GM19324 (cell line): ENCODE data around the gene QARS1.

Experiments
- ATAC-seq: cut with Tn5 transposase; IDR thresholded peaks from one replicate; pipeline ENCODE4 v1.9.1; 2021; ENCODE audit warnings: mild to moderate bottlenecking, moderate library complexity; ENCODE audit not compliant: unreplicated experiment, low FRiP score

The QARS1 gene

DNA sequence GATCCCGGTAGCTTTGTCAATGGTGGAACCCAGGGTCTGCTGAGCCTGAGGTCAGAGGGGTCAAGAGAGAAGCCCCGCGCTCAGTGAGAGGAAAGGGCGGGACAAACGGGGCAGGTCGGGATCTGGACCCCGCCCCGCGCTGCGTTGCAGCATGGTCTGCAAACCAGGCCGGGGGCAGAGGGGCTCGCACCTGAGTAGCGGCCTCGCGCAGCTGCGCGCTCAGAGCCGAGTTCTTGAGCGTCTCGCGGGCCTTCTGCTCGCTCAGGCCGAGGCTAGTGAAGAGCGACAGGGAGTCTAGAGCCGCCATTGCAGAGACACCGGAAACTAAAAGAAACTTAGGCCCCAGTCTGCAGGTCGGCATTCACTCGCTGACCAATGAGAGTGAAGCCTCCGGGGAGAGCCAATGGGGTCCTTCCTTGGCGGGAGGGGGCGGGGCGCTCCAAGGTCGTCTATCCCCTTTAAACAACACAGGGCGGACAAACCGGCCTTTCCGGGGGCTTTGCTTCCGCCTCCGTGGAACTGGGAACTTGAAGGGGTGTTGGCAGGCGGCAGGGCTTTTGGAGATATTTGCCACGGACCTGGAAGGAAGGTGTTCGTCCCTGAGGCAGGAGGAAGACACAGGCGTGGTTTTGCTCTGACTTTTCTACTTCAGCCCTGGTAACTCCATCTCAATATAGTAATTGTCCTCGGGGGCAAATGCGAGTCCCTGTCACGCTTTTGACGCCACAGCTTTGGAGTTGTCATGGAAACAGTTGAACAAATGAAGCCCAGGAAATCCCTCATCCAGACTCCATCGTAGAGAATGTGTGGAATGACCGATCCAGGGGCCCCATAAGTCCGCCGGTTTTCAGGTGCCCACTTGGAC lies at the start of gene QARS1:
TSS of gene QARS1 (minus strand) at position 331 of the 865 bp plus-strand sequence. CDS start at position 307, 24 bp downstream.
- peak; percentile 81 for ATAC-seq

DNA sequence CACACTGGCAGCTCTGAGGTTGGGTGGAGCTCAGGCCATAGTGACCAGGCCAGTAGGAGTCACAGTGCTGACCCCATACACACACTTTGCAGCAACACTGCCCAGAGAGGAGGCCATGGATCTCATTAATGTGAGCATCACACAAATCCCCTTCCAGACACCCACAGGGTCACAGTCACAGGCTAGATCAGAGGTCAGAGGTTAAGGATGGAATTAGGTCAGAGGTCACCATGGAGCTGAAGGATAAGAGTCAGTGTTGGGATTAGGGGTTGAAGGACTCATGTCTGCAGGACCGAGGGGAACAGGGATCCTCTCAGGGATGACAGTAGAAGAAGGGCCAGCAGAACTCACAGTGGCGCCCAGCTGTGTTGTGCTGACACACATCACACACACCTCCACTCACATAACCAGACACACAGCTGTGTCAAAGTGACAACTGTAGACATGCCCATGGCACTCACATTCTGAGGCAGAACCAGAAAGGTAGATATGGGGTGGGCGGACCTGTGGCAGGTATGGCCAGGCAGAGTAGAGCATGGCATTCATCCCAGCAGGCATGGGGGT lies 48.9 kb upstream of the QARS1 start:
- no peak for ATAC-seq

DNA sequence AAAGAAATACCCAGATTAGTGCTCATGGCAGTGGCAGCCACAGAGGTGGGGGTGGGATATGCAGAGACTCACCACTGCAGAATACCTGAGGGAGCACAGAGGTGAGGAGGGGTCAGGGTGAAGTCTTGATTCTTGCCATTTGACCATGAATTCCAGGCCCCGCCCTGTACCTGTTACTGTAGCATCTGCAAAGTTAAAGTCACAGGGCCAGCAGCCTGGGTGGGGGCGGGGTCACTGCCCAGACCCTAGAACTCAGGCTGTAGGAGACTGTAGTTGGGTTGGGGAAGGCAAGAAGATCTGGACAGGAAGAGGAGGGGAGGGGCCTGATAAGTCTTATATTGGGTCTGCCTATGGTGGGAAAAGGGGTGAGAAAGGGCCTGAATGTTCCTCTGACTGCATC lies 47.1 kb upstream of the QARS1 start:
- no peak for ATAC-seq

DNA sequence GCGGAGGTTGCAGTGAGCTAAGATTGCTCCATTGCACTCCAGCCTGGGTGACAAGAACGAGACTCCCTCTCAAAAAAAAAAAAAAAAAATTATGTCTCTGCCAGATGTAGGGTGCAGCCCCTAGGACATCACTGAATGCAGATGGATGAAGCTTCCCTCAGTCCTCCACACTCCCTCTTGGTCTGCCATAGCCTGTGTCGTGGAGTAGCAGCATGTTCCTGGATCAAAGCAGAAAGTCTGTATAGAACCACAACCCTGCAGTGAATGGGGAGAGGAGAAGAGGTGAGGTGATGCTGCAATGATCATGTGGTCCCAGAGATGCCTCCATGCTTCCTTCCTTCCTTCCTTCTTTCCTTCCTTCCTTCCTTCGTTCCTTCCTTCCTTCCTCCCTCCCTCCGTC lies 43.6 kb upstream of the QARS1 start:
- ATAC-seq = no peak

DNA sequence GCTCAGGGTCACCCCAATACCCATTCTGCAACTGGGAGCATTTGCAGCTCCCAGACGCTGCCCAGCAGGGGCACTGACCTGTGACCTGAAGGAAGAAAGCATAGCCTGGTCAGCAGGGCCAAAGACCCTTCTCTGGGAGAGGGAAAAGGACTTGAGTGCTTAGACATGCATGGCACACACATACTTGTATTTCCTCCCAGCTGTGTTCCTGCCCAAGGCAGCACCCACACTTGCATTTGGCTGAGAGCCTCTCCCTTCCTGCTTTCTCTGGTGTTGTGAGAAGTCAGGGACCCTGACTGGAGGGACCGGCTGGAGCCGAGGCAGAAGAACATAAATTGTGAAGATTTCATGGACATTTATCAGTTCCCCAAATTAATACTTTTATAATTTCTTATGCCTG lies 35.5 kb upstream of the QARS1 start:
- no peak for ATAC-seq

DNA sequence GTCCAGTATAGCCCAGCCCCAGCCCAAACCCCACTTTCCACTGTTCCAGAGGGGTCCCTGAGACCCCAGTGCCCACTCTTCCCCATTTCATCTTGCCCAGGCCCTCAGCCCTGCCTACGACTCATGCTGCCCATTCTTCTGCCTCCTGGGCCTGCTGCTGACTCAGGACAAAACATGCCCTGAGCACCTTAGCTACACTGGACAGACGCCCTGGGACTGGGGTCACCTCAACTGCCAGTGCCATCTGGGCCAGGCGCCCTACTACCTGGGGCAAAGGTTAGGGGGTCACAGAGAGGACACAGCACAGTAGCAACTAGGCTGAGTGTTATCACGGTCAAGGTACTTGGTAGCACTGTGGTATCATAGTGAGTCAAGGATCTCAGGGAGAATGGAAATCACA lies 30.9 kb upstream of the QARS1 start:
- no peak for ATAC-seq

DNA sequence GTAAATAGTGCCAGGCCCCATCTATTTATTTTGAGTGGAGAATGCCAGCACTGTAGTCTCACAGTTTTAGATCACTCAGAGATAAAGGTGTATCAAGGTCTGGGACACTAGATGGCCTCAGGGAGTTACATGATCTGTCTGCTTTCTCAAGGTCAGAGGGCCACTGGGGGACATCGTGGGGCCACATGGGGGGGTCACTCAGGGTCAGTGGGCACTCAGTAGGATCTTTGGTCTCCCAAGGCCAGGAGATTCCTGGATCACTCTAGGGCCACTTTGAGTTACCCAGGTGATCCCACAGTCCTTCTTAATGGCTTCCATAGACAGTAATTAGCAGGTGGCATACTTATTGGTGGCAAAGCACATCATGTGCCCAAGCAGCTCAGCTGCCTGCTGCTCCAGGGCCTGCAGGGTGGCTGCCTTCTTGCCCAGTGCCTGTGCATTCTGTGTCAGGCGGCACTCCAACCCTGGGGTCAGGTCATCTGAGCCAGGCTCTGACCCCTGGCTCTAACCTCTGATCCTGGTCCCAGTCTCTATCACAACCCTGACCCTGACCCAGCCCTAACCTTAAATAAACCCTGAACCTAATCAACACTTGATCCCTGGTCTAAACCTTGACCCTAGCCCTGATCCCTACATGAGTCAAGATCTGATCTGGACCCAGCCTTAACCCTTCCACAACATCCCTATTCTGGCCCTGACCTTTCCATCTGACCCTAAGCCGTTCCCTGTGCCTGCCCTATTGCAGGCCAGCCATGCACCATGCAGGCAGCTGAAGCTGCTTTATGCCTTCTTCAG lies 30.1 kb upstream of the QARS1 start:
- ATAC-seq = no peak

DNA sequence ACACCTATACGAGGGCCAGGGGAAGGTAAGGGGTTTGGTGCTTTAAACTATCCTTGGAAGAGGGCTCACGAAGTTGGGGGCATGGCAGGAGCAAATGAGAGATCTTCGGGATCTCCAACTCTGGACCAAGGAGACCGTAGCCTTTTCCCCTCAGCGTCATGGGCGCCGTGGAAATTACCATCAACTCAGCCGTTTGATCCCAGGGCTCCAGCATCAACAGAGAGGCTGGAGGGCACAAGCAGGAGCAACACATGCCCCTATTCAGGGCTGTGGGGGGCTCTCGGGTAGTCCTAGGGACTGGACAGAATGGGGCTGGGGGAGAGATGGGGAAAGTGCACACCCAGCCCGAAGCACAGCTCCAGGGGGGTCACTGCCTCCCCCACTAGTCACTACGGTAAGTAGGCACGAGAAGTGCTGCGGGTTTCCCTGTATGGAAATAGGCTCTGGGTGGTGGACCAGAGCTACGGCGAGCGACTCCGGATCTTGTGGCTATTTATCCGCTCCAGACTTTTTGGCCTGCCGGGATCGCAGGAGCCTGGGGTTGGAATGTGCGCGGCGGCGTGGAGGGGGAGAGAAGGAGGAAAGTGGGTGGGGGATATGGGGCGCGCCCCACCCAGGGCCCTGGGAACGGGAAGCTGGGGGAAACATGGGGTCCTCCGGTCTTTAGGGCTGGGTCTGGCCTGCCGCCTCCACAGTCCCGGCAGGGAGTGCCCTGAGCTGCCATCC lies 28.8 kb upstream of the QARS1 start:
- ATAC-seq = no peak

DNA sequence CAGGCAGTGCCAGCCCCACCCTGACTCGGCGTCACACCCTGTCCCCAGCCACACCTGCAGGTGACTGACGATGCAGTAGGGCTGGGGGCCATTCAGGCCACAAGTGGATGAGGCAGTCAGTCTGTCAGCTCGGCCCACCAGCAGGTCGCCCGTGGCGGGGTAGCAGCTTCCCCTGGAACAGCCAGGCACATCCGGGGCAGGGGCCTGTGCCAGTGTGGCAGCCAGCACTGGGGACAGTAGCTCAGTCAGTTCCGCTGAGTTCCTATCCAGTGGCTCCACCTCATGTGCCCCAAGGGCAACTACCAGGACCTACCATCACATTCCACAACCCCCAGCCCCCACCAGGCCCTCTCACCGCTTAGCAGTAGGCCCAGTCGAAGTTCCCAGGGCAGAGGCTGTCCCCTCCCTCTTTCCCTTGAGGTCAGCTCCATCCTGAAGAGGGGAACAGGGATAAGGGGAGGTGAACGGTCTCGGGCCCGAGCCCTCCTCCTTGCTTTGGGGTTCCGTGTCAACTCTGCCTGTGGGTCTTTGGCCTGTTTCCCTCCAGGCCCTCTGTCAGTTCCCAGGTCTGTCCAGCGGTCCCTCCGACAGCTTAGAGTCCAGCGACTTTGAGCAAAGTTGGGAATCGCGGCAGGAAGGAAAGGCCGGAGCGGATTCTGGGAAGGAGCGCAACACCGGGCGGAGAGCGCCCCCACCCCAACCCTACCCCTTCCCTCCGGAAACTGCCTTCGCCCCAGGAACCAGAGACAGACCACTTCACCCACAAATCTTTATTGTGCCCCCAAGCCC lies 28.1 kb upstream of the QARS1 start, which contains the start of gene LAMB2:
TSS of gene LAMB2 (minus strand) at position 614 of the 789 bp plus-strand sequence. CDS start at position 431, 183 bp downstream.
- no peak for ATAC-seq

DNA sequence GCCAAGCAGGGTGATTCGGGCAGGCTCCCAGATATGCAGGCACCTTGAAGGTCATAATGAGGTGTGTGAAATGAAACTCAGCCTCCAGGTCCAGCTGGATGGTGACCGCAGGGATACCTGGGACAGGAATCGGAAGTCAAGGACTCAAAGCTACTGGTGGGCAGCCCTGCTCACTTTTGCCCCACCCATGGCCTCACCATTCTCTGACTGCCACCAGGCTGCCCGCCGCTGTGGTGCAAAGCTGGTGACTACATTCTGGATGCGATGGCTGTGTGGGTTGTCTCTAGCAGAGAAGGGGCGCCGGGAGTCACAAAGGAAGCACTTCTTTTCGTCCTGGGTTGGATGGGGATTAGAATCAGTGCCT lies 27.5 kb upstream of the QARS1 start:
- no peak for ATAC-seq

DNA sequence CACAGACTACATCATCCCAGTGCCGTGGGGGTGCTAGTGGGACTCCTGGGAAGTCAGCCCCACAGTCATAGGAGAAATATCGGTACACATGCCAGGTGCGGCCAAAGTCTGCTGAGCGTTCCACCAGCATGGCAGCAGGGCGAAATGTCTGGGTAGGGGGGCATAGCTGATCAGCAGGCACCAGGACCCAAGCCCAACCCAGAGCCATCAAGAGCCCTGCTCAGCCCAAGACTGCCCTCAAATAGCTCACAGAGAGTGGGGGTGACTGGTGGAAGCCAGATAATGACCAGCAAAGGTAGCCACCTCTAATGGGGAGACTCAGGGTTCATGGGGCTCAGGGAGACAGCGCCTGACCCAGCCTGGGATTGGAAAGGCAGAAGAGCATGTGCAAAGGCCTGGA lies 27.0 kb upstream of the QARS1 start:
- ATAC-seq = no peak

DNA sequence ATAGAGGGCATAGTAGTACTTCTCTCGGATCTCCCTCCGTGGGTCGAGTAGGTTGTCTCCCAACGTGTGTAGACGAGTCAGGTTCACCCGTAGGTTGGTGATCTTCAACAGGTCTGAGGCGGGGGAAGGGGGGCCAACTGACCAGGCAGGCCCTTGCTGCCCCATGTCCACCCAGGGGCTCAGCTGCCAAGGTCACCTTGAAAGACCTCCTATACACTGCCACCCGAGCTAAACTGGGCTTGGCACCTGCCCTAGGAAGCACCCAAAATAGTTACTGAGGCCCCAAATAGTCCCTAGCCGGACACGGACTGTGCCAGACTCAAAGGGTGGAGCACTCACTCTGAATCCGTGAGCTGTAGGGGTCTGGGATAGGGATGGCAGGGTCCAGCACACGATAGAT lies 26.5 kb upstream of the QARS1 start:
- no peak for ATAC-seq

DNA sequence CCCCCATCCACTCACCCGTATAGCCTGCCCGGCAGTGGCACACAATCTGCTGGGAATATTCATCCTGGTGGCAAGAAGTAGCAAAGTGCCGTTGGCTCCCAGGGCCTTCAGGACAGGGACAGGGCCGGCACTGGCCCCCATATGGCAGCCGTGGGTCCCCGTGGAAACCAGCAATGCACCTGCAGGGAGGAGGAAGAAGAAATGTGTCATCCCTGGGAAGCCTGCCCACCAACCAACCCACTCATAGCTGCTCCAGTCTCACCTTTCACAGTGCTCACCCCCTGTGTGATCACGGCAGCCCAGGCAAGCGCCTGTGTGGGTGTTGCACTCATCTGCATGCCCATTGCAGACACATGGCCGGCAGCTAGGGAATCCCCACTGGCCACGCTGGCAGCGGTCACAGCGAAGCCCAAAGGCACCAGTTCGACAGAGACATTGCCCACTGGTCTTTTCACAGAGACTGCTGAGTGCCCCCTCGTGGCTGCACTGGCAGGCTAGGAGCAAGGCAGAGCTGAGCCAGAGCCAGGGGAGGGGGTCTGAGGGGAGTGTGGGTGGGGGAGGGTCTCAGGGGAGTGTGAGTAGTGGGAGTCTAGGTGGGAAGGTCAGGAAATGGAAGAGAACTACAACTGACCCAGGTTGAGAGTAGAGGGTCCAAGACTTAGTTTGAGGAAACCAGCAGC lies 20.6 kb upstream of the QARS1 start:
- no peak for ATAC-seq

DNA sequence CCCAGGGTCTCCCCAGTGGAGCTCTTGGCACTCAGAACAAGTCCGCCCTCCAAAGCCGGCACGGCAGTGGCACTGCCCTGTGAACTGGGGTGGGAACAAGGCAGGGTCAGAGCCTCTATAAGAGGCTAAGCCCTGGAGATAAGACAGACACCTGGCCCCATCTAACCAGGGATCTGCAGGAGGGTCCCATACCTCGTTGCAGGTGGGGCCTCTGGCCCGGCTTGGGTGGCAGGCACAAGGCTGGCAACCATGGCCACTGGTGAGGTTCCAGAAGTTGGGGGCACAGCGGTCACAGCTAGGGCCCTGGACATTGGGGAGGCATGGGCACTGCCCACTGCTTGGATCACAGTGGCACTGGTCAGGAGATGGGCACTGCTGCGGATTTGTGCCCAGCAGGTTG lies 19.6 kb upstream of the QARS1 start:
- ATAC-seq = no peak

DNA sequence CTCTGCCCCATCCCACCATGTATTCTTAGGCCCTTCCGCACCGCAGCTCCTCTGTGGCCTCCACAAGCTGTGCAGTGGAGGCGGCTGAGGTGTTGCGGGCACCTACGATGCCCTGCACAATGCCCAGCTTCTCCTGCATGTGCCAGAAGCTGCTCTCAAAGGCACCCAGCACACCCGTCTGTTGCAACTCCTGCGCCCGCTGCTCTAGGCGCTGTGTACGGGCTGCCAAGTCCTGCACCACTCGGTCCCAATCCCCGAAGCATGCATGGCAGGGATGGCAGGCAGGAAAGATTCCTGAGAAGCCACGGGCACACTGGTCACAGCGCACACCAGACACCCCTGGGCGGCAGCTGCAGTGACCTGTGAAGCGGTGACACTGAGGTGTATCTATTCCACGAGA lies 19.1 kb upstream of the QARS1 start:
- no peak for ATAC-seq

DNA sequence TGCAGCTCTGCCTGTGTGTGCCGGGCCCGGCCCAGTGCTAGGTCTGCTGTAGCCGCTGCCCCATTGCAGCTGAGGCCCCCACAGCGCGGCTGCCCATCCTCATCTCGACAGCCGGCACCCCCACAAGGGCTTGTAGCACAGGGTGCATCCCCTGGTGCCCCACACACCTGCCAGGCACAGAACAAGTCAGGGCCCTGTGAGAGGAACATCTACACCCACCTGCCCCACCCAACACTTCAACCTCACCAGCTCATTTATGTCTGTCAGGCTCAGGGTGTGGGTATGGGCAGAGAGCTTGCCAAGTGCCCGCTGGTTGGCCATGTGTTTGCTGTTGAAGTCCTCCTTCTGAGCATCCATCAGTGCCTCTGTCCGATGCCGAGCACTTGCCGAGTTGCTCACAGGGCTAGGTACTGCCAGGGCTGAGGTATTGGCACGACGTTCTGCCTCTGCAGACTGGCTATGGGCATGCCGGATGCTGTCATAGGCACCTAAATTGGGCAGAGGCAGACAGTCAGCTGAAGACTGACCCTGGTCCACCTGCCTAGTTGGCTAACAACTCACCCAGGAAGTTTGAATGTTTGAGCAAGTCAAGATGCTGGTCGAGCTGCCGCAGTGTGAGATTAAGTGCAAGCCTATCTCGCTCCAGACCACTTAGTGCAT lies 18.5 kb upstream of the QARS1 start:
- ATAC-seq = no peak

DNA sequence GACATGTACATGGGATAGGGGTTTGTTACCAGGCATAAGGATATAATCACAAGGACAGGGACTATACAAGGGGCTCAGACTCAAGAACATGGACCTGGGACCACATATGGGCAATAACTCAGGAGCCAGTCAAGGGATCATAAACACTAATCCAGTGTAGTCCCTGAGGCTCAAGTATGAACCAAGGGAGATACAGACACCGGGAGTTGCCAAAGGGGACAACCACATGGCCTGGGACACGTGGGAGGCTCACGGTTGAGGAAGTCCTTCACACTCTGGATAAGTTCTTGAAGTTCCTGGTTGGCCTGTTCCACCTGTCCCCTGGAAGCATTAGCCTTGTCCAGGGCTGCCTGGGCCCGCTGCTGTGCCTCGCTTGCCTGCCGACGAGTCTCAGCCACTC lies 17.9 kb upstream of the QARS1 start:
- no peak for ATAC-seq

DNA sequence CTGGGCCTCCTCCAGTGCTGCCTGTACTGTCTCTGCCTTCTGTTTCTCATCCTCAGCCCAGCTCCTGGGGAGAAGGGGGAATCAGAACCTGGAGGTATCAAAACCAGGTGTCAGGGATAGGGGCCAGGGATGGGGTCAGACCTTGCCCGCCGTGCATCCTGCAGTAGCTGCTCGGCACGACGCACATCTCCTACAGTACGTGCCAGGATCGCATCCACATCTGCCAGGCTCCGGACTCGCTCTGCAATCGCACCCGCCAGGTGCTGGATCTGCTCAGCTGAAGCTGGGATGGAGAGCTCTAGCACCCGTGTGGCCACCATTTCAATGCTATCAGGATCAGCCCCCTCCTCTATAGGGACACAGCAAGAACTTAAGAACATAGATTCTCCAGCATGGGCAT lies 17.5 kb upstream of the QARS1 start:
- ATAC-seq = no peak
